BJ (cell line): ENCODE measurements around the gene FLNB. TPM values are rescaled to one million over a fixed set of nuclear protein-coding genes. Genes with fewer than 3 reads are reported as not detected.

Source experiments
- CTCF ChIA-PET: fragments of 350-600 bp; formaldehyde crosslinking; extraction: SDS; loops from one replicate; lab custom pipeline; 2021; ENCODE audit warnings: antibody characterized with exemption, inconsistent platforms; lab: Yijun Ruan, JAX
- POLR2A ChIA-PET: fragments of 300-600 bp; sonication (Branson Sonifier 250); formaldehyde crosslinking; extraction: SDS; loops from one replicate; lab custom pipeline; 2021; ENCODE audit warnings: antibody characterized with exemption; lab: Charles Lee
- DNase-seq: peaks from one replicate; pipeline ENCODE4 v3.0.0-alpha.2; 2011; ENCODE audit warnings: low read depth
- H3K27me3 ChIP-seq: 2 replicates; pipeline ENCODE4 v1.6.0; 2011; ENCODE audit warnings: low read length; ENCODE audit not compliant: control insufficient read depth, insufficient read depth
- H3K36me3 ChIP-seq: 2 replicates; pipeline ENCODE4 v1.5.1; 2011; ENCODE audit warnings: low read length; ENCODE audit not compliant: control insufficient read depth, insufficient read depth
- H3K4me3 ChIP-seq: 2 replicates; pipeline ENCODE4 v1.5.1; 2011; ENCODE audit warnings: low read depth, mild to moderate bottlenecking, control low read depth, low read length
- polyA plus RNA-seq: library from polyadenylated mRNA; depleted of rRNA; stranded (reverse); fragments of >200 nt; gene quantifications from 2 replicates; pipeline ENCODE4 v1.2.3, GENCODE V29; 2011
- TF ChIP-seq, protein P1 (sequence below): IDR thresholded peaks from 2 replicates; pipeline ENCODE4 v1.5.1; 2011; ENCODE audit warnings: low read depth, mild to moderate bottlenecking, control low read depth, inconsistent platforms, low read length, moderate library complexity; ENCODE audit not compliant: insufficient read depth

FLNB gene
- polyA plus RNA-seq, 1 experiment = 111 TPM

GRCh38 chr3:57974796-57975388 is 33.3 kb upstream of the FLNB start:
- DNase-seq = peak; percentile 92
- POLR2A ChIA-PET = no interaction called here
- H3K27me3 ChIP-seq = no peaks in the 10 kb centered on the region
- CTCF ChIA-PET = no interaction called here
- TF ChIP-seq, protein P1, sequence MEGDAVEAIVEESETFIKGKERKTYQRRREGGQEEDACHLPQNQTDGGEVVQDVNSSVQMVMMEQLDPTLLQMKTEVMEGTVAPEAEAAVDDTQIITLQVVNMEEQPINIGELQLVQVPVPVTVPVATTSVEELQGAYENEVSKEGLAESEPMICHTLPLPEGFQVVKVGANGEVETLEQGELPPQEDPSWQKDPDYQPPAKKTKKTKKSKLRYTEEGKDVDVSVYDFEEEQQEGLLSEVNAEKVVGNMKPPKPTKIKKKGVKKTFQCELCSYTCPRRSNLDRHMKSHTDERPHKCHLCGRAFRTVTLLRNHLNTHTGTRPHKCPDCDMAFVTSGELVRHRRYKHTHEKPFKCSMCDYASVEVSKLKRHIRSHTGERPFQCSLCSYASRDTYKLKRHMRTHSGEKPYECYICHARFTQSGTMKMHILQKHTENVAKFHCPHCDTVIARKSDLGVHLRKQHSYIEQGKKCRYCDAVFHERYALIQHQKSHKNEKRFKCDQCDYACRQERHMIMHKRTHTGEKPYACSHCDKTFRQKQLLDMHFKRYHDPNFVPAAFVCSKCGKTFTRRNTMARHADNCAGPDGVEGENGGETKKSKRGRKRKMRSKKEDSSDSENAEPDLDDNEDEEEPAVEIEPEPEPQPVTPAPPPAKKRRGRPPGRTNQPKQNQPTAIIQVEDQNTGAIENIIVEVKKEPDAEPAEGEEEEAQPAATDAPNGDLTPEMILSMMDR = no peak
- no peak overlapping the region for H3K4me3 ChIP-seq
- H3K36me3 ChIP-seq = no peaks in the 10 kb centered on the region

- DNase-seq = no peak
- no peaks in the 10 kb centered on the region for H3K27me3 ChIP-seq
- ChIA-PET CTCF (interaction anchor here (0.8 to 1.9 kb wide), 3 partner anchors 15 to 190 kb away, joined by 3 to 7 read pairs (median 3); no protein-coding TSS in a partner anchor), POLR2A (no interaction called here)
- H3K36me3 ChIP-seq = no peaks in the 10 kb centered on the region
- no peak overlapping the region for H3K4me3 ChIP-seq
- TF ChIP-seq, protein P1 = no peak
These were observed 30.4 kb upstream of the FLNB start for GRCh38 chr3:57977818-57978235.

- no peaks in the 10 kb centered on the region for H3K36me3 ChIP-seq
- no peaks in the 10 kb centered on the region for H3K27me3 ChIP-seq
- ChIA-PET POLR2A (no interaction called here), CTCF (interaction anchor here (0.8 to 1.9 kb wide), 4 partner anchors 11 to 189 kb away, joined by 3 to 7 read pairs (median 3); no protein-coding TSS in a partner anchor)
- H3K4me3 ChIP-seq = no peak overlapping the region
- DNase-seq = no peak
- TF ChIP-seq, protein P1 = no peak
These were observed 29.9 kb upstream of the FLNB start for GRCh38 chr3:57978316-57978715.

DNA sequence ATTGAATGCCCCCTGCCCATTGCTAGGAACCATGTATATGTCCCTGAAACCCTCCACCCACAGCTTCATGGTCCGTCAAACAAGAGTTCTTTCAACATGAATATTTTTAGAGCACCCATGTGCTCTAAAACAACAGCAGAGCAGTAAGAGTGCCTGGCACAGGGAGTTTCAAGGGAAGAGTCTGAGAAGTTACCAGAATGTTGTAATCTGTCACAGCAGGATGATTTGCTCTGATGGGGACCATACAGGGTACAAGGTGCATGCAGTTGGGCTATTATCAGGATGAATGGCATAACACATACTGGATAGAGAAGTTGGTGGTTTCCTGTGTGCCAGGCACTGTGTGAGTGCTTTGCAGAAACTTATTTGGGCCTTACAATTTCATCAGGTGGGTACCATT is 27.8 kb upstream of the FLNB start:
- no peak overlapping the region for H3K4me3 ChIP-seq
- TF ChIP-seq, protein P1 = no peak
- ChIA-PET CTCF (no interaction called here), POLR2A (no interaction called here)
- no peaks in the 10 kb centered on the region for H3K36me3 ChIP-seq
- no peaks in the 10 kb centered on the region for H3K27me3 ChIP-seq
- DNase-seq = no peak

DNA sequence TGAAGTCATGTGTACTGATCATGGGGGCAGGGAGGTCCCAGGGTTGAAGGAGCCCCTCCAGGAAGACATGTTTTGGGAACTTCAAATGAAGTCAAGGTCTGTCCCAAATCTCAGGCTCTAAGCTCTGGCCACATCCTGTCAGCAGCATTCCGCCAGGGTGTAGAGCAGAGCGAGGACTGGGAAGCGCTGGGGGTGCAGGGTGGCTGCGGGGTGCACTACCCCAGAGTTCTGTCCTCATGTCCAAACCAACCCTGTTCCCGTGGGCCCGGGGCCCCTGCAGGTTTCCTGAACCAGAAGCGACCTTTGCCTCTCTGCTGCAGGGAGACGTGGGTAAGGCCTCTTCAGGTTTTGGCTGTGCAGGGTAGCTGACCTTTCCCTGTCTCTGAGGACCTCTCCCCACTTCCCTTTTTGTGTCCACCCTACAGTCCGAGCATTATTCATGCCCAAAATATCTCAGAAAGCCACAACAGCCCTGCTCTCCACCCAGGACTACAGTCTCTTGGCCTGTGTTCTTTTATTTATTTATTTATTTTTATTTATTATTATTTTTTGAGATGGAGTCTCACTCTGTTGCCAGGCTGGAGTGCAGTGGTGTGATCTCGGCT is 26.6 kb upstream of the FLNB start:
- H3K4me3 ChIP-seq = no peak overlapping the region
- ChIA-PET POLR2A (no interaction called here), CTCF (no interaction called here)
- no peaks in the 10 kb centered on the region for H3K36me3 ChIP-seq
- TF ChIP-seq, protein P1 = no peak
- DNase-seq = no peak
- H3K27me3 ChIP-seq = no peaks in the 10 kb centered on the region
